Measurements from ENCODE around the gene NLGN1. TPM values are rescaled to one million over a fixed set of nuclear protein-coding genes. Genes with fewer than 3 reads are reported as not detected.

Gene NLGN1
- total RNA-seq, 3 donors from 2014 or later: 0.43 to 14.3 (median 2.0) TPM

- no peak for ATAC-seq
- intact Hi-C loops (cut with DNase I, micrococcal nuclease): no loop called here
Observed at GRCh38 chr3:173624086-173624485, 226.5 kb downstream of the NLGN1 start.

GRCh38 chr3:173630849-173631248 is 233.3 kb downstream of the NLGN1 start:
- no peaks in the 10 kb centered on the region for H3K9me3 ChIP-seq
- H3K4me1 ChIP-seq (ENCODE audit: low read depth): no peaks in the 10 kb centered on the region
- DNase-seq (no peak), ATAC-seq (no peak)
- H3K36me3 ChIP-seq (ENCODE audit: low read depth): no peaks in the 10 kb centered on the region
- intact Hi-C loops (cut with DNase I, micrococcal nuclease): no loop called here
- TF ChIP-seq CTCF (IDR thresholded peaks at IDR 0.05): no peak
- no peak overlapping the region for H3K4me3 ChIP-seq

More at GRCh38 chr3:173624086-173624485, 226.5 kb downstream of the NLGN1 start:
- DNase-seq: no peak
- no peaks in the 10 kb centered on the region for H3K9me3 ChIP-seq
- H3K4me3 ChIP-seq: no peak overlapping the region
- TF ChIP-seq CTCF (IDR thresholded peaks at IDR 0.05): no peak
- H3K4me1 ChIP-seq (ENCODE audit: low read depth): no peaks in the 10 kb centered on the region
- H3K36me3 ChIP-seq (ENCODE audit: low read depth): no peaks in the 10 kb centered on the region

GRCh38 chr3:173632945-173633344 is 235.4 kb downstream of the NLGN1 start:
- DNase-seq (no peak), ATAC-seq (no peak)
- Histone ChIP-seq H3K4me1 (ENCODE audit: low read depth) (no peaks in the 10 kb centered on the region), H3K36me3 (ENCODE audit: low read depth) (no peaks in the 10 kb centered on the region), H3K4me3 (no peak overlapping the region), H3K9me3 (no peaks in the 10 kb centered on the region)
- TF ChIP-seq CTCF (IDR thresholded peaks at IDR 0.05): no peak
- intact Hi-C loops (cut with DNase I, micrococcal nuclease): no loop called here

- intact Hi-C loops (cut with DNase I, micrococcal nuclease): no loop called here
- H3K36me3 ChIP-seq (ENCODE audit: low read depth): no peaks in the 10 kb centered on the region
- no peaks in the 10 kb centered on the region for H3K9me3 ChIP-seq
- TF ChIP-seq CTCF (IDR thresholded peaks at IDR 0.05): no peak
- DNase-seq (no peak), ATAC-seq (no peak)
- no peak overlapping the region for H3K4me3 ChIP-seq
- no peaks in the 10 kb centered on the region for H3K4me1 ChIP-seq (ENCODE audit: low read depth)
Observed at GRCh38 chr3:173635826-173636225, 238.3 kb downstream of the NLGN1 start.

GRCh38 chr3:173639098-173639497 is 241.6 kb downstream of the NLGN1 start:
- H3K36me3 ChIP-seq (ENCODE audit: low read depth): no peaks in the 10 kb centered on the region
- no peaks in the 10 kb centered on the region for H3K9me3 ChIP-seq
- DNase-seq: no peak
- intact Hi-C loops (cut with DNase I, micrococcal nuclease): no loop called here
- no peak for TF ChIP-seq CTCF (IDR thresholded peaks at IDR 0.05)
- no peaks in the 10 kb centered on the region for H3K4me1 ChIP-seq (ENCODE audit: low read depth)
- ATAC-seq: no peak
- no peak overlapping the region for H3K4me3 ChIP-seq

- TF ChIP-seq CTCF (IDR thresholded peaks at IDR 0.05): no peak
- Histone ChIP-seq H3K4me1 (ENCODE audit: low read depth) (no peaks in the 10 kb centered on the region), H3K36me3 (ENCODE audit: low read depth) (no peaks in the 10 kb centered on the region), H3K4me3 (no peak overlapping the region), H3K9me3 (no peaks in the 10 kb centered on the region)
- DNase-seq: no peak
- intact Hi-C loops (cut with DNase I, micrococcal nuclease): no loop called here
- no peak for ATAC-seq
Observed at GRCh38 chr3:173641696-173642095, 244.2 kb downstream of the NLGN1 start.
